Activated T-helper 9 cell treated with anti-CD3 and anti-CD28 coated beads, Interleukin-2, amount 50 U/mL, for 16 hours (primary cell): ENCODE results near the gene GJC2.
"Not testable (repeated sequence)": the region's sequence is repeated elsewhere in the genome, so short reads cannot be mapped to it uniquely, and the experiment has no call there.

Experiments used
- DNase-seq: peaks from one replicate; pipeline ENCODE4 v3.0.0-alpha.2; 2020; ENCODE audit warnings: low read depth

The GJC2 gene

DNA sequence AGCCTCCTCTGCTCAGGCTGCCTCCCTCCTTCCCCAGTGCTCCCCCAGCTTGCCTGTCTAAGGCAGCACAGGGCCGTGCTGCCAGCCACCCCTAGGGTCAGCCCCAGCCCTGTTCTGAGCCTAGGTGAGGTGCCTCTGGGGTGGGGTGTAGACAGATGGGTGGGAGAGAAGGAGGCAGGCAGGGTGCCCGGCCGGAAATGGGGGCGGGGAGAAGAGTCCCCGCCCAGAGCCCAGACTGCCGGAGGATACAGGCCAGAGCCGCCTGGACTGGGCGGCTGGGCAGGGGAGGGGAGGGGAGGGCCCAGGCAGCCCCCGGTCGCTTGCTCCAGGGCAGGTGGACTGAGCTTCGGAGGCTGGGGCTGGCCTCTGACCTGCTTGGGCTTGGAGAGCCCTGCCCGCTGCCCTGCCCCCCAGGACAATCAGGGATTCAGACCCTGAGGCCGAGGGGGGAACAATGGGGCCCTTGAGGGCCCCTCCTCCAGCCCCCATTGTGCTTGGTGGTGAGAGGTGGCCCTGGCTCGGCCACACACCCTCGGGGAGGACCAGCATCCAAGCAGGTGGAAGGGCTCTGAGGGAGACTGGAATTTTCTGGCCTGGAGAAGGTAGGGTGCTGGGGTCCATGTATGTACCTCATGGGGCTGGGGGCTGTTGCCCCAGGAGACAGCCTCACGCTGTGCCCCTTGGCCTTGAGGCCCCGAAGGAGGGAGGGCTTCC is at the start of gene GJC2:
Gene GJC2, plus strand, starts transcription at position 525 of the 714 bp plus-strand sequence. CDS start 7,829 bp downstream, outside the sequence.
- DNase-seq = no peak

DNA sequence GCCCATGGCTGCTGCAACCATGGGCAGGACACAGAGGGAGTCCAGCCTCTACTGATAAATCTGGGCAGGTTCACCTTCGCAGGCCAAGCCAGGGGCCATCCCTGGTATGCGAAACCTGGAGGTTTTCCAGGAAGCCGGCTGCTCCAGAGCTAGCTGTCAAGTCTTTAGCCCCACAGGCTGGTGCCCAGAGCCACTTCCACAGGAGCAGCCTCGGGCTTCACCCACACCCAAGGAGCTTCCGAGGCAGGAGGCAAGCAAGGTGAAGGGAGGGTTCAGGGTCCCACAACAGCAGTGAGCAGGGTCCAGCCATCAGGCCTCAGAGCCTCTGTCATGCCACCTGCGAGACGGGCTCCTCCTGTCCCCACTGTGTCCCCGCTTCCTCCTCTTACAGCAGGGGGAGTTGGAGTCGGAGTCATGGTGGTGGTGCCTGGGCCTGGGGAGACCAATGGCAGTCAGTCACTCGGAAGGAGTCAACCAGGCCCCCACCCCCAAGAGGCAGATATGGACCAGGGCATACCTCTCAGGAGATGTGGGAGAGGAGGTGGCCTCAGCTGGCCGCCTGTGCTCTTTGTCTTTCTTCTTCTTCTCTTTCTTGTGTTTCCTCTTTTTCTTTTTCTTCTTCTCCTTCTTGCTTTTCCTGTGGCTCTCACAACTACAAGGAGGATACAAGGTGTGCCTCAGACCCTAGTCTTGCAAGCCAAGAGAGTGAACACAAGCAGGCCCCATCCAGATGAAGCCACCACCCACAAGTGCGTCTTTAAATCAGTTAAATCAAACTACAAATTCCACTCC is 48.7 kb upstream of the GJC2 start:
- DNase-seq = no peak

DNA sequence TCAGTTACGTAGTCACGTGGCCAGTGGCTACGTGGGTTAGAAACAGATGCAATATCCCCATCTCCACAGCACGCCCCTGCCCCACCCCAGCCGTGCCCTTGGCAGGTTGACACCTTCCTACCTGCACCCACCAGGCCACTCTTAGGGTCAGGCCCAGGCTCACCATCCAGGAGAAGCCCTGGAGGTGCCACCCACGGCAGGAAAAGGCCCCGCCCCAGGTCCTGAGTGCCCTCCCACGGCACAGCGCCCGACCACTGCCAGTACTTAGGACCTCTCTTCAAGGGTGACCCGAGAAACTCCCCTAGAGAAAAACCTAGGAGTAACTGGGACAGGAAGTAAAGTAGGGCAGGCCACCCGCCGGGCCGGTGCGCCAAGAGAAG is 48.1 kb upstream of the GJC2 start:
- DNase-seq = no peak

DNA sequence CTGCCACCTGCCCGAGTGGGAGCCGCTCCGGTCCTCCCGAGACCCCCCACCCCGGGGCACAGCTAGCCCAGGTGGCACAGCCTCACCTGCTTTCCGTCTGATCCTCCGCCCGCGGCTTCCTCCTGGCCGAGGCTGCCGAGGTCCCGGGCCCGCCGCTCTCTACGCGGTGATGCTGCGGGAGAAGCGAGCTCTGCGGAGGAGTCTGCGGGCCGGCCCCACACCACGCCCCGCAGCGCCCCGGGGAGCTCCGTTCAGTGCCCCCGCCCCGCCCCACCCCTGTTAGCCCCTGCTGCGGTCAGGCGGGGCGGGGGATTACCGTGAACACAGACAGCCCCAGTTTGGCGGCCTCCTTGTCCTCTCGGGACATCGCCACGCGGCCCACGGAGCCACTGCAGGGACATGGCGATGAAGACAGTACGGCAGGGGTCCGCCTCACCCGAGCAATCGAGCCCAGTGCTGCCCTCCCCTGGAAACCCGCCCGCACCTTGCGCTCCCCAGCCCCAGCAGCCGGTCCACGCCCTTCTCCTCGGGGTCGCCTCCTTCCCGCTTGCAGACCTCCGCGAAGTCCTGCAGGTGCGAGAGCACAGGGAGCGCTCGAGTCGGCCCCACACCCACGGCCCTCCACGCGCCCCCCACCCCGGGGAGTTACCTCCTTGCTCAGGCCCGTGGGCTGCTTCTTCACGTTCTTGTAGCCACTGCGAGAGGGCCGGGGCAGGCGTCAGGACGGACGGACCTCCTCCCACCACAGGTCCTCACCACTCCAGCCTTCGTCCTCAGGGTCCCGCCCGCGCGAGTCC is 47.5 kb upstream of the GJC2 start:
- DNase-seq = peak; percentile 52

DNA sequence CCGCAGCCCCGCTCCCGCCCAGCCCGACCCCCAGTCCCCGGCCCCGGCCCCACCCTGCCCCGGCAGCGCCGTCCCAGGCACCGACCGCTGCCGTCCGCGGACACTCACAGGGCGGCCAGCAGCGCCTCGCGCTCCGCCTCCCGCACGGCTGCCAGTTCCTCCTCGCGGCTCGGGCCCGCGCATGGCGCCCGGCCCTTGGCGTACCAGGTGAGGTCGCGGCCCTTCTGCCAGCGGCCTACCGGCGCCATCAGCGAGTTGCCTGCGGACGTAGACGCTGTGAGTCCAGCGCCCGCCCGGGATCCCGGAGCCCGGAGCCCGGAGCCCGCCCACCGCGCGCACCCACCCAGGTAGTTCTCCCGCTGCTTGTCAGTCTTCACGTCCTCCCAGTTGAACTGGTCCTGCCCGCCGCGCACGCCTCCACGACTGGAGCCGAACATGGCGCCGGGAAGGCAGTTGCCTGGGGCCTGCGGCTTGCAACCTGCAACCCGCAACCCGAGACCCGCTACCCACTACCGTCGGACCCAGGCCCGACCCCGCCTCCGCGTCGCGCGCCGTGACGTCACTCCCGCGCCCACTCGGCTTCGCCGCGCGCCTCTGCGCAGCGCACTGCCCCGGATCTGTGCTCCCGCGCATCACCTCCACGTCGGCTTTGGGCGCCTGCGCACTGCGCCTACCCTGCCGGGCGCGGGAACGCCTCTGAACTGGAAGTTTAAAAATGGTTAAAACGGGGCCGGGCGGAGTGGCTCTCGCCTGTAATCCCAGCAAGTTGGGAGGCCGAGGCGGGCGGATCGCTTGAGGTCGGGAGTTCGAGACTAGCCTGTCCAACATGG is 46.7 kb upstream of the GJC2 start, which contains the start of gene C1orf35:
Gene C1orf35, minus strand, starts transcription at position 535 of the 830 bp plus-strand sequence. Its CDS starts 98 bp downstream, at position 437.
- DNase-seq = peak; percentile 91

DNA sequence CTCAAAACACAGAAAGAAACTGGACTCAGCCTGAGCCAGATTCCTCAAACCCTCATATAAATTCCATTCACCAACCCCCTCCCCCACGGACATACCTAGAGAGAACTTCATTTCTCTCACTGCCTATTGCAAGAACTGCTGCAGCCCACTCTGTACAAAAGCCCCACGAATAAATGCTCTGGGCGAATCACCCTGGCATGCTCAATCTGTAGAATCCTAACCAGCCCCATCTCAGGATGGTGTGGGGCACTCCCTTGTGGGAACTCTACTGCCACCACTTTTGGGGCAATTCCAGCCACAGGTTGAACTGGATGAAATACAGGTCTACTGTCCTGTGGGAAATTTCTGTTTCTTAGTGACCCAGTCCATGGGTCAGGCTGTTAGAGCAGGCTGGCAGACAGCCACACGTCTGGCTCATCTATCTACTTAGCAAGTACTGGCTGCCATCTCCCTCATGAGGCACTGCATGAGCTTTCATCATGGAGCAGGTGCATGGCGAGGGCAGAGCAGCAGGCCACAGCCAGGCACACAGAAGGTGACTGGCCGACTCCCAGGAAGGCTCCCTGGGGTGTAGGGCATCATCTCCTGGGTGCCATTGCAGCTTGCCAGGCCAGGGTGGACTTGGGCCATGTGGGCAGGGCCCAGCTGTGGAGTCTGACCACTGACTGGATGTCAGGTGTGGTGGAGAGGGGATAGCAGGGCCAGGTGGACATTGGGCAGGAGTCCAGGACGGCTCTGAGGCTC is 45.0 kb upstream of the GJC2 start:
- no peak for DNase-seq

DNA sequence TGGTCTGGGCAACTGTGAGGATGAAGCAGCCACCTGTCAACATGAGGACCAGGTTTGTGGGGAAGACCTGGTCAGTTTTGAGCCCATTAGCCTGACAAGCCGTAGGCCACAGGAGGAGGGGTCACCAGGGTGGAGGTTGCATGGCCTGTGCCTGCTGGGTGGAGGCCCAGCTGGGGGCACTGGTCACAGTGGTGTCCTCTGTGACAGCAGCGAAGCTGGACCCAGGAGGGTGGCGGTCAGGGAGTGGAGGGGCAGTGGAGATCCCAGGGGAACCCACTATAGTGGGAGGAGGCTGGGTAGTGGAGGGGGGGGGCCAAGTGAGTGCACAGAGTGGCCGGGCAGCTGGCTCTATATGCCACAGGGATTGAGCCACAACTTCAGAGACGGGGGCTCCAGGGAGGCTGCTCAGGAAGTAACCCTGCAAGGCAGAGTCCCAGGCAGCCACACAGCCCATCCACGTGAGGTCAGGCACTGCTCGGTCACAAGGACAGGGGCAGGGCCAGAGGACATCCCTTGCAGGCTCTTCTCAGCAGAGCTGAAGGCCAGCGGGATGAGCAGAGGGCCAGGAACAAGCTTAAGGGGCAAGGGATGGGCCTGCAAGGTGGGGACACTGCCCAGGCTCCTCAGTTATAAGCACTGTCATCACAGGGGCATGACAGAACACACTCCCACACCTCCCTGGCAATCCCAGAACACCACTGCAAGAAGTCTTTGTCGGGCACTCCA is 44.3 kb upstream of the GJC2 start:
- DNase-seq = no peak

DNA sequence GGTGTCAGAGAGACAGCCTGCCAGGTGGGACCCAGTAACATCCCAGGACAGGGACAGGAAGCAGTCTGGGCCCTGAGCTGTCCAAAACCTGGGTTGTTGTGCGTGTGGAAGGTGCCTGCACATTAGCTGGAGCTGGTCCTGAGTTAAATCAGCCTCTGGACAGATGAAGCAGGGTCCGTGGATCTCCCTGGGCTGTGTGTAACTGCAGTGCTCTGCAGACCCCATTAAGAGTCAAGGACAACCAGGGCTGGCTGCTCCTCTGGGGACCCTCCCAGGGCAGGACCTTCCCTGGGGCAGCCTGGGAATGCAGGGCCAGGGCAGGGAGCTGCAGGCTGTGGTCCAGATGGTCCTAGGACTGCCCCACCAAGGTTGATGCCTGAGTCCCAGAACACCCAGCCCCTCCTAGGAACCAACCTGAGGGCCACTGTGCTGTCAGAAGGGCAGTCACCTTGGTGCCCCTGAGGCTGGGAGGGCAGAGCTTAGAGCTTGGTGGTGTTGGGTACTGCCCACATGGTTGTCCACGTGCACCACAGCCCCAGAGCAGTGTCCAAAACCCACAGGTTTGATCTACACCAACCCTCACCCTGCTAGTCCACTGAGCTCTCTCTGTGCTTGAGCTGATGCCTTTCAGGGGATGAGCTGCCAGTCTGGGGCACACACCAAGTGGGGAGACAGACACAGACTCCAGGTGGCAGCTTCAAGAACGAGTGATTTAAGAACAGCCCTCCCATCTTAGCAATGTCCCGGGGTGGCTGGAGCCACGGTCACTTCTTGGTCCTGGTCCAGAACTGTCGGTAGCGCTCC is 43.5 kb upstream of the GJC2 start:
- no peak for DNase-seq

DNA sequence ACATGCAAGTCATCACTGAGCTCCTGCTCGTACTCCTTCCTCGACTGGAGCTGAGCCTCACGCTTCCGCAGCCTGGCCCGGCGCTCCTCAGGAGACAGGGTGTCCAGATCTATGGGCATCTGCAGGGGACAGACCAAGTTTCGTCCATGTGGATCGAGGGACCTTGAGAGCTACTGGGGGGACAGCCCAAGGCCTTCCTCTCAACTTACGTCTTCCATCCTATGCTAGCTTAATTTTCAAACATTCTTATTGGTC is 43.0 kb upstream of the GJC2 start:
- no peak for DNase-seq

DNA sequence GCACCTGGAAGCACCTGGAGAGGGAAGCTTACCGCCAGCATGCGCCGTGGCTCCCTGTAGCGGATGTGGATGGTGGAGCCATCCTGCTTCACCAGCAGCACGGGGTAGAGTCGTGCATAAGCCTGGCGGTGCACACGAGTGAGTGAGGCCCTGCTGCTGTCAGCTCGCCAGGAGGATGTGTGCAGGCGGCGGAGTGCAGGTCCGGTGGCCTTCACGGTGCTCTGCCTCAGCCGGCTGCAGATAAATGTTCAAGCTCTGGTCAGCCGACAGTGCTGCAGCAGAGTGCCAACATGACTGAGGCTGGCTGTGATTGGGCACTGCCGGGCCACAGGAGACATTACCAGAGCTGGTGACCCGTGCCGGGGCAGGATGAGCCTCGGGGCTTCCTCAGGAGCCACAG is 42.1 kb upstream of the GJC2 start:
- DNase-seq = no peak

DNA sequence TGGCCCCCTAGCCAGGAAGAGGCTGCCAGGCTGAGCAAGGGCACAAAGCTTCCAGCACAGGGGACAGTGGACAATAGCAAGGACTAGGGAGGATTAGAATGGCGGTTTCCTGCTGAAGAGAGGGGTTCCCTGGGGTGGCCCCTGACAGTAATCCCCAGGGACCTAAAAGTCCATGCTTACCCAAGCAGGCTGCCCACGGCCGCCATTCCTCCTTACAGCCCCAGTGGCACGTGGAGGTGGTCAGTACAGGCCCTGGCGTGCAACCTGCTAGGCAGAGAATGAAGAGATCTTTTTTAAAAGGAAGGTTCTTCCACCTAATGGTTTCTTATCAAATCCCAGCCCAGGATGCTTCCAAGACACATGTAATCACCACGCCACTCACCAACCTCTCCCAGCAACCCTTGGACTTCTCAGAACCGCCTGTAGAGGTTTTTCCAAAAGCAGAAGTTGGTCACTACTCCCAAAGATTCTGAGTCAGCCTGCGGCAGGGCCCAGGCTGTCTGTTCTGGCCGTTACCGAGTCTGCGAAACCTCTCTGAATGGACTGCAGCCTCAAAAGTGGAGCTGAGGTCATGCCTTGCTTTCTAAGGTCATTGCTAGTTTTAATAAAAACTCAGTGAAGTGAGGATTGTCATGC is 41.6 kb upstream of the GJC2 start:
- no peak for DNase-seq

DNA sequence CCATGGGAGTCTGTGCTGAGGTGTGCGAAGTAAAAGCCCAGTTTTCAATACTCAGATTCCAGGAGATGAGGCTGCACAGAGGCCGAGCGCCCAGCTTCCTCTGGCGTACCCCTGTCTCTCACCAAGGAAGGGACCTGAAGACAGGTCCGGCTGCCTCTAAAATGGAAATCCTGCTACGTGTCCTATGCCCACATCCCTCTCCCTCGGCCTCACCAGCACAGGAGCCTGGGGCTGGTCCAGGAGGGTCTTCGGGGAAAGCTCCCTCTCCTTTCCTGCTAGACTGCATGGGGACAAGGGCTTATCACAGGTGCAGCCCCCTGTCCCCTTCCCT is 41.0 kb upstream of the GJC2 start:
- no peak for DNase-seq

DNA sequence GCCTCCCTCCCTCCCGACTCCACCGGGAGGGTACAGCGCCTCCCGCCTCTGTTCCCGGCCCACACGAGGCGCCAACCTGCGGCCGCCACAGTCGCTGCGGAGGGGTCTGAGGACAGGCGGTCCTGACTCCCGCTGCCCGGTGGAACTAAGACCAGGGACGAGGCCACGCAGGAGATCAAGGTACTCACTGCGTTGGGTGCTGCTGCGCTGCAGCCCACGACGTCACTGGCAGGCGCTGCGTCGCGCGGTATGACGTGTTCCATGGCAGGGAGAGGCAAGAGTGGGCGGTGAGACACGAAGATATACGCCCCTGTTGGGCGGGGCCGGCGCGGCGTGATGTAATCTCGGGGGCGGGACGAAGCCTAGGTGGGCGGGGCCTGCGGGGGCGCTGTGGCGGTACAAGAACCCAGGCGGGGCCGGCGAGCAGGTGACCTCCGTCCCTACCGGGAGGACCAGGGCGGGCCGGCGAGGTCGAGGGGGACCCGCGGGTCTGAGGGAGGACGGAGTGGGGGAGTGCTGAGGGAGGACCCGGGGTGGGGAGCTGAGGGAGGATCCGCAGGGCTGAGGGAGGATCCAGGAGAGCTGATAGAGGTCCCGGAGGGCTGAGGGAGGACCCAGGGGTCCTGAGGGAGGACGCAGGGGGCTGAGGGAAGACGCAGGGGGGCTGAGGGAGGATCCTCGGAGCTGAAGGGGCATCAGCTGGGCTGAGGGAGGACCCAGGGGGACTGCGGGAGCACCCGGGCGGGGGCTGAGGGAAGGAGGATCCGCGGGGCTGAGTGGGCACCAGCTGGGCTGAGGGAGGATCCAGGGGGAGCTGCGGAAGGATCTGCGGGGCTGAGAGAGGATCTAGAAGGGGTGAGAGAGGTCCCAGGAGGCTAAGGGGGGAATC is 40.4 kb upstream of the GJC2 start, which contains the start of gene MRPL55:
Gene MRPL55, minus strand, starts transcription at position 227 of the 889 bp plus-strand sequence. CDS start 1,039 bp downstream, outside the sequence.
- DNase-seq = peak; percentile 98

DNA sequence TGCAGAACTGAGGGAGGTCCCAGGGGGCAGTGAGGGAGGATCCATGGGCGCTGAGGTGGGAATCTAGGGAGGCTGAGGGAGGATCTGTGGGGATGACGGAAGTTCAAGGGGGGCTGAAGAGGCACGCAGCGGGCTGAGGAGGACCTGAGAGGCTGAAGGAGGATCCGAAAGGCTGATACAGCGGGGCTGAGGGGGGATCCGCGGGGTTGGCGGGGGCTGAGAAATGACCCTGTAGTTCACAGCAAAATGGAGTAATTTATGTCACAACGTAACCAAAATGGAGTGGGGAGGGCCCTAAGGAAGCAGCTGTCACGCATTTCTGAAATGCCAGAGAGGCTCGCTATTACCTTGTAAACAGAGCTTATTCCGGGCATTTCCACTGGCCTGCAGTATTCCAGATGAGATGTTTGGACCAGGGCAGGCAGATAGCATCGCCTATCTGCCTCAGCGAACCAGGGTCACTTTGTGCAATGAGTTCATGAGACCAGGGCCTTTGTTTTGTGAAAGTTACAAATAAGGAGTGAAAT is 39.7 kb upstream of the GJC2 start:
- DNase-seq = no peak

DNA sequence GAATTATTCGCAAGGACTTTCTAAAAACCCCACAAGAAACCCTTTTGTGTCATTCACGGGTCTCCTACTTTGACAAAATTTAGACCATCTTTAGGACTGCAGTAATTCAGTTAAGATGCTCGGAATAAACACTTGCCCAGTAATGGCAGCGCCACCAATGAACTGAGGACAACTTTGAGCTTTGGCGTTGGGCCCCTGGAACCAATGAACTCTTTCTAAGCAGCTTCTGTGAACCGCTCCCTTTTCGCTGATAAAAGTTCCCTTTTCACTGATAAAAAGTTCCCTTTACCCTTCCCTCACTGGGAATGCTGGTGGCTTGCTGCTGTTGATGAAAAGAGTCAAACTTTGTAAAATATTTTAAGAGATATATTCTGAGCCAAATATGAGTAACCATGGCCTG is 39.2 kb upstream of the GJC2 start:
- no peak for DNase-seq

DNA sequence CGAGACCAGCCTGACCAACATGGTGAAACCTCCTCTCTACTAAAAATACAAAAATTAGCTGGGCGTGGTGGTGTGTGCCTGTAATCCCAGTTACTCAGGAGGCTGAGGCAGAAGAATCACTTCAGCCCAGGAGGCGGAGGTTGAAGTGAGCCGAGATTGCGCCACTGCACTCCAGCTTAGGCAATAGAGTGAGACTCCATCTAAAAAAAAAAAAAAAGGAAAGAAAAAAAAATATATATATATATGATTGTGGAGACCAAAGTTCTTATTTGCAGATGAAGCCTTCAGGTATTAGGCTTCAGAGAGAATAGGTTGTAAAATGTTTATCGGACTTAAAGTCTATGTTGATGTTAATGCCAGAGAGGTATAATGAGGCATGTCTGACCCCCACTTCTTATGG is 38.4 kb upstream of the GJC2 start:
- not testable (repeated sequence) for DNase-seq

DNA sequence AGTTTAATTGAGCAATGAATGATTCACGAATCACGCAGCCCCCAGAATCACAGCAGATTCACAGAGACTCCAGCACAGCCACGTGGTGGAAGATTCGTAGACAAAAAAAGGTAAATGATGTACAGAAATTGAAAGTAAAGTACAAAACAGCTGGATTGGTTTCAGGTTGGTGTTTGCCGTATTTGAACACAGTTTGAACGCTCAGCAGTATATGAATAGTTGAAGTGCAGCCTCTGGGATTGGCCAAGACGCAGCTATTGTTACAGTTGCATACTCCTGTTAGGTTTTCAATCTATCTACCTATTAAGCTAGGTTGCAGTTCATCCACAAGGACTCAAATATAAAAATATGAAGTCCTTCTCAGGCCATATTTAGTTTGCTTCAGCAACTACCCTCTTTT is 37.6 kb upstream of the GJC2 start:
- no peak for DNase-seq

DNA sequence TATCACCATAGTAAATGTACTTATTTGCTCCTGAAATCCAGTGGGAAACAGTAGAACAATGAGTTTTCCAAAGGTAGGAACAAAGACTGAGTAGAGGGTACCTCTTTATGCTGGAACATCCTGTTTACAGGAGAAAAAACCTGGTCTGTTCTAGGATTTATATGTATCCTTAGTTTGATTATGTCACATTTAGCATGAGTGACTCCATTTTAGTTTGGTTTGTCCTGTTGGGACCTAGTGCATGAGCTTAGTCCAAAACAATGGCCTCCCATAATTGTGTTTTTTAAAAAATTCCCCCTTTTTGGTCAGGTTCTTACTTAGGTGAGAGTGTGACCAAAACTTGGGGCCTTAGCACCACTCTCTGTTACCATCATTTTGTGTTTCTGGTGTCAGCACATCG is 37.1 kb upstream of the GJC2 start:
- no peak for DNase-seq
